ENCODE measurements around the gene SKAP2. TPM values are rescaled to one million over a fixed set of nuclear protein-coding genes. Genes with fewer than 3 reads are reported as not detected.

The SKAP2 gene
- total RNA-seq, 1 experiment from 2014 or later: 30.7 TPM

- TF ChIP-seq ZBTB33 (IDR thresholded peaks at IDR 0.05; ENCODE audit: extremely low read depth, insufficient replicate concordance, low read length) (no peak), SP1 (IDR thresholded peaks at IDR 0.05; ENCODE audit: low read depth) (no peak), FOSL1 (IDR thresholded peaks at IDR 0.05; ENCODE audit: low read depth) (no peak), SRF (IDR thresholded peaks at IDR 0.05; ENCODE audit: low read depth) (no peak), JUND (IDR thresholded peaks at IDR 0.05) (no peak)
These were observed 103.9 kb downstream of the SKAP2 start (continued) for GRCh38 chr7:26760501-26760900.

GRCh38 chr7:26759108-26759507, 105.3 kb downstream of the SKAP2 start:
- RAD21 ChIA-PET (ENCODE audit: low non-redundant PET in 1 of 2, low total read pairs in 2 of 2, uncharacterized antibody in 2 of 2, unreplicated experiment in 2 of 2): no interaction called here
- ATAC-seq (no peak), DNase-seq (ENCODE audit: low read depth, low spot score) (no peak)
- TF ChIP-seq ZNF274 (IDR thresholded peaks at IDR 0.05; ENCODE audit: low read depth, low read length): no peak
- Histone ChIP-seq H3K9me2 (ENCODE audit: insufficient read depth) (no peaks in the 10 kb centered on the region), H3K4me3 (replicated peaks in 1 of 2; ENCODE audit: low read depth in 1 of 2, low read length in 2 of 2) (no peak overlapping the region), H3K4me1 (ENCODE audit: control insufficient read depth in 1 of 2, insufficient read depth in 2 of 2, low read length in 2 of 2) (no peaks in the 10 kb centered on the region), H3K9me3 (ENCODE audit: control insufficient read depth in 1 of 2, insufficient read depth in 1 of 2, low read depth in 1 of 2, low read length in 2 of 2) (no peaks in the 10 kb centered on the region), H4K20me1 (ENCODE audit: insufficient read depth) (no peaks in the 10 kb centered on the region), H3K9ac (ENCODE audit: low read length) (no peak overlapping the region), H3K79me2 (ENCODE audit: insufficient read depth, low read length) (no peaks in the 10 kb centered on the region), H3K27ac (ENCODE audit: low read depth, low read length) (no peak overlapping the region), H3K36me3 (ENCODE audit: control insufficient read depth in 1 of 2, insufficient read depth in 2 of 2, low read length in 2 of 2) (no peaks in the 10 kb centered on the region), H2AFZ (ENCODE audit: low read depth, low read length, poor library complexity, severe bottlenecking) (no peak overlapping the region), H3K27me3 (ENCODE audit: insufficient read depth, low read length) (no peaks in the 10 kb centered on the region), H3K4me2 (ENCODE audit: low read length) (no peak overlapping the region)
- intact Hi-C loops (cut with micrococcal nuclease): no loop called here
- POLR2A ChIA-PET: no interaction called here
- CTCF ChIA-PET: no interaction called here
- no TSS peak for BruUV-seq (replicated peaks)

GRCh38 chr7:26743205-26743604, 121.2 kb downstream of the SKAP2 start:
- H2AFZ ChIP-seq (ENCODE audit: low read depth, low read length, poor library complexity, severe bottlenecking): no peak overlapping the region
- no peaks in the 10 kb centered on the region for H3K9me2 ChIP-seq (ENCODE audit: insufficient read depth)
- DNase-seq (ENCODE audit: low read depth, low spot score): no peak
- H3K9ac ChIP-seq (ENCODE audit: low read length): no peak overlapping the region
- H3K4me1 ChIP-seq (ENCODE audit: control insufficient read depth in 1 of 2, insufficient read depth in 2 of 2, low read length in 2 of 2): no peaks in the 10 kb centered on the region
- no peaks in the 10 kb centered on the region for H3K27me3 ChIP-seq (ENCODE audit: insufficient read depth, low read length)
- TF ChIP-seq SRF (IDR thresholded peaks at IDR 0.05; ENCODE audit: low read depth) (no peak), EZH2 (IDR thresholded peaks at IDR 0.05) (no peak), MAX (IDR thresholded peaks at IDR 0.05) (no peak), SP1 (IDR thresholded peaks at IDR 0.05; ENCODE audit: low read depth) (no peak), EZH2phosphoT487 (IDR thresholded peaks at IDR 0.05; ENCODE audit: borderline replicate concordance) (no peak), CTCF (IDR thresholded peaks at IDR 0.05 in 2 of 3, conservative IDR thresholded peaks at IDR 0.05 in 1 of 3; ENCODE audit: borderline replicate concordance in 1 of 3, insufficient read depth in 1 of 3, low read depth in 2 of 3, low read length in 2 of 3) (no peak)
- no peaks in the 10 kb centered on the region for H3K79me2 ChIP-seq (ENCODE audit: insufficient read depth, low read length)
- H3K4me3 ChIP-seq (replicated peaks in 1 of 2; ENCODE audit: low read depth in 1 of 2, low read length in 2 of 2): no peak overlapping the region
- no peak overlapping the region for H3K27ac ChIP-seq (ENCODE audit: low read depth, low read length)
- ChIA-PET RAD21 (ENCODE audit: low non-redundant PET in 1 of 2, low total read pairs in 2 of 2, uncharacterized antibody in 2 of 2, unreplicated experiment in 2 of 2) (no interaction called here), CTCF (no interaction called here), POLR2A (no interaction called here)
- ATAC-seq: no peak
- no peaks in the 10 kb centered on the region for H4K20me1 ChIP-seq (ENCODE audit: insufficient read depth)
- intact Hi-C loops (cut with micrococcal nuclease): no loop called here
- BruUV-seq (replicated peaks): no TSS peak
- H3K9me3 ChIP-seq (ENCODE audit: control insufficient read depth in 1 of 2, insufficient read depth in 1 of 2, low read depth in 1 of 2, low read length in 2 of 2): no peaks in the 10 kb centered on the region
- H3K36me3 ChIP-seq (ENCODE audit: control insufficient read depth in 1 of 2, insufficient read depth in 2 of 2, low read length in 2 of 2): no peaks in the 10 kb centered on the region
- H3K4me2 ChIP-seq (ENCODE audit: low read length): no peak overlapping the region
